ENCODE data around the gene HAVCR1. TPM values are rescaled to one million over a fixed set of nuclear protein-coding genes. Genes with fewer than 3 reads are reported as not detected.

HAVCR1 gene
- total and polyA plus RNA-seq, 2 donors (not counting 1 experiment from before 2014, with no cell fraction given), result not detected

- Mint-ChIP-seq H3K9me3 (ENCODE audit: insufficient read depth) (no peaks in the 10 kb centered on the region), H3K27me3 (no peaks in the 10 kb centered on the region), H3K4me3 (no peak overlapping the region), H3K4me1 (no peaks in the 10 kb centered on the region), H3K27ac (no peak overlapping the region)
- intact Hi-C loops (cut with micrococcal nuclease), result no loop called here
- 100% methylated on average over 1 of the region's 4 CpGs for WGBS (ENCODE audit: insufficient coverage)
- Histone ChIP-seq H3K79me2 (ENCODE audit: control insufficient read depth, insufficient read depth, low read length) (no peaks in the 10 kb centered on the region), H3K27me3 (replicated peaks in 1 of 4; ENCODE audit: control extremely low read depth in 1 of 4, control insufficient read depth in 3 of 4, insufficient read depth in 4 of 4, low read length in 3 of 4) (no peaks in the 10 kb centered on the region), H3K4me1 (ENCODE audit: control insufficient read depth in 2 of 2, insufficient read depth in 2 of 2, low read length in 2 of 2) (no peaks in the 10 kb centered on the region), H3K9me3 (ENCODE audit: control extremely low read depth in 1 of 3, control insufficient read depth in 2 of 3, insufficient read depth in 1 of 3, low read length in 2 of 3) (no peaks in the 10 kb centered on the region), H3K27ac (ENCODE audit: low read length in 2 of 2) (no peak overlapping the region), H2AFZ (ENCODE audit: insufficient read depth, low read depth, low read length, poor library complexity, severe bottlenecking) (no peak overlapping the region), H3K36me3 (replicated peaks in 1 of 2; ENCODE audit: control extremely low read depth in 1 of 2, control insufficient read depth in 1 of 2, extremely low read depth in 1 of 2, insufficient read depth in 2 of 2, low read length in 1 of 2) (peaks cover 0 to 3% of the 10 kb centered on the region in 2 experiments), H3K4me2 (replicated peaks; ENCODE audit: low read depth, low read length, poor library complexity, severe bottlenecking) (no peak overlapping the region), H4K20me1 (ENCODE audit: control insufficient read depth, insufficient read depth, low read length, poor library complexity, severe bottlenecking) (no peaks in the 10 kb centered on the region), H3K9ac (ENCODE audit: low read length) (no peak overlapping the region), H3K4me3 (ENCODE audit: control extremely low read depth in 1 of 5, extremely low read depth in 1 of 5, insufficient read depth in 1 of 5, low read depth in 2 of 5, low read length in 4 of 5) (no peak overlapping the region)
- no peak for ATAC-seq (ENCODE audit: low read depth)
- ChIA-PET POLR2A (no interaction called here), CTCF (no interaction called here)
- TF ChIP-seq EZH2 (IDR thresholded peaks at IDR 0.05; ENCODE audit: borderline replicate concordance, insufficient read depth, low read depth, low read length, poor library complexity, severe bottlenecking) (no peak), CTCF (IDR thresholded peaks at IDR 0.05) (no peak)
- no peak for DNase-seq
Observed at GRCh38 chr5:157085930-157086329, 27.0 kb upstream of the HAVCR1 start.

GRCh38 chr5:157080286-157080685 lies 21.4 kb upstream of the HAVCR1 start:
- DNase-seq (no peak), ATAC-seq (ENCODE audit: low read depth) (no peak)
- H3K9me3 Mint-ChIP-seq (ENCODE audit: insufficient read depth), result no peaks in the 10 kb centered on the region
- H3K4me2 ChIP-seq (replicated peaks; ENCODE audit: low read depth, low read length, poor library complexity, severe bottlenecking), result no peak overlapping the region
- H3K79me2 ChIP-seq (ENCODE audit: control insufficient read depth, insufficient read depth, low read length), result no peaks in the 10 kb centered on the region
- H3K4me3 ChIP-seq (ENCODE audit: control extremely low read depth in 1 of 5, extremely low read depth in 1 of 5, insufficient read depth in 1 of 5, low read depth in 2 of 5, low read length in 4 of 5), result no peak overlapping the region
- H2AFZ ChIP-seq (ENCODE audit: insufficient read depth, low read depth, low read length, poor library complexity, severe bottlenecking), result no peak overlapping the region
- H4K20me1 ChIP-seq (ENCODE audit: control insufficient read depth, insufficient read depth, low read length, poor library complexity, severe bottlenecking), result no peaks in the 10 kb centered on the region
- ChIA-PET POLR2A (no interaction called here), CTCF (no interaction called here)
- H3K27me3 ChIP-seq (replicated peaks in 1 of 4; ENCODE audit: control extremely low read depth in 1 of 4, control insufficient read depth in 3 of 4, insufficient read depth in 4 of 4, low read length in 3 of 4), result no peaks in the 10 kb centered on the region
- no peak for TF ChIP-seq EZH2 (IDR thresholded peaks at IDR 0.05; ENCODE audit: borderline replicate concordance, insufficient read depth, low read depth, low read length, poor library complexity, severe bottlenecking)
- no peak for TF ChIP-seq CTCF (IDR thresholded peaks at IDR 0.05)
- H3K36me3 ChIP-seq (replicated peaks in 1 of 2; ENCODE audit: control extremely low read depth in 1 of 2, control insufficient read depth in 1 of 2, extremely low read depth in 1 of 2, insufficient read depth in 2 of 2, low read length in 1 of 2), result no peaks in the 10 kb centered on the region
- intact Hi-C loops (cut with micrococcal nuclease), result no loop called here
- no peaks in the 10 kb centered on the region for H3K4me1 ChIP-seq (ENCODE audit: control insufficient read depth in 2 of 2, insufficient read depth in 2 of 2, low read length in 2 of 2)
- H3K9me3 ChIP-seq (ENCODE audit: control extremely low read depth in 1 of 3, control insufficient read depth in 2 of 3, insufficient read depth in 1 of 3, low read length in 2 of 3), result no peaks in the 10 kb centered on the region
- no peak overlapping the region for H3K4me3 Mint-ChIP-seq
- H3K27ac Mint-ChIP-seq, result no peak overlapping the region
- H3K4me1 Mint-ChIP-seq, result no peaks in the 10 kb centered on the region
- WGBS (ENCODE audit: insufficient coverage), result 89% methylated on average over 2 of the region's 2 CpGs
- H3K27me3 Mint-ChIP-seq, result peaks cover 7% of the 10 kb centered on the region
- H3K27ac ChIP-seq (ENCODE audit: low read length in 2 of 2), result no peak overlapping the region
- H3K9ac ChIP-seq (ENCODE audit: low read length), result no peak overlapping the region
